ENCODE measurements around the gene RPLP1.

Gene RPLP1

DNA sequence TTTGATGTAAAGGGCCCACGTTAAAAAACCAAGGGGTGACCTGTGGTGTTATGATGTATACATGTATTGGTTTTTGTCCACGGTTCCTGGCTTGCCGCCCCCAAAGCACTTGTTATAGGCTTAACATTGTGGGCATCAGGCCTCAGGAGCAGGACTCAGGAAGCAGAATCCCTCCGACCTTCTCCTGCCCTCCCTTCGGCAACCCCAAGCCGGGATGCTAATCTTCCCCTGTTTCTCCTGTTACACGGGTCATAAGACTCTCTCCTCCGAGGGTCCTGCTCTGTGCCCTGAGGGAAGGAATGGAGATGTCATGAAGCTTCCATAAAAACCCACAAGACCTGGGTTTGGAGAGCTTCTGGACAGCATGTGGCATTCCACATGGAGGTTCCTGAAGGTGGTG, 48.8 kb downstream of the RPLP1 start:
- no peak overlapping the region for H3K9ac ChIP-seq (ENCODE audit: low read length)
- H3K27me3 ChIP-seq (replicated peaks; ENCODE audit: control insufficient read depth, insufficient read depth, low read length), result peaks cover 20% of the 10 kb centered on the region
- no peaks in the 10 kb centered on the region for H3K4me1 ChIP-seq (ENCODE audit: control insufficient read depth, insufficient read depth, low read length)
- H3K36me3 ChIP-seq (ENCODE audit: control insufficient read depth, insufficient read depth, low read length, severe bottlenecking), result no peaks in the 10 kb centered on the region
- H3K4me3 ChIP-seq (ENCODE audit: low read length), result no peak overlapping the region
- H3K9me3 ChIP-seq (ENCODE audit: control insufficient read depth, low read length), result no peaks in the 10 kb centered on the region
- no peak for DNase-seq (ENCODE audit: low read depth)

DNA sequence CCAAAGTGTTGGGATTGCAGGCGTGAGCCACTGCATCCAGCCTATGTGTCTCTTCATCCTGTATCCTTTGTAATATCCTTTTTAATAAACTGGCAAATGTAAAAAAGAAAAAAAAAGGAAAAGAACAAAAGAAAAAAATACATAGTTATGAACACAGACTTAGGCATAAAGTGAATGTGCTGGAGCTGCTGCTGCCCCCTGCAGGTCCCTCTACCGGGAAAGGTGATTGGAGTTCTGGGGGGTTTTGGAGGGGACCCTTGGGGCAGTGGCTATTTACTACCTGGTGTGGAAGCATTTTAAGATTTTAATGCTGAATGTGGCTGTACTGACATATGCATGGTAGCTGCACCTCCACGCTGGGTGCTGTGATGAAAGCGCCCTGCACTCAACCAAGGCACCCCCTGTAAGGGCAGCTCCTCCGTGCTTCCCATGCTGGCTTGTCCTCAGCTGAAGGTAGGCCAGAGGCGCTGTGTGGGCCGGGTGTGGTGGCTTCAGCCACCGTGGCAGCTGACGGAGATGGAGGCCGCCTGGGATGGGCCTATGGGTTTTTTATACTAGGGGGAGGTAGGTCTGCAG, 49.9 kb downstream of the RPLP1 start:
- Histone ChIP-seq H3K27me3 (replicated peaks; ENCODE audit: control insufficient read depth, insufficient read depth, low read length) (peaks cover 20% of the 10 kb centered on the region), H3K36me3 (ENCODE audit: control insufficient read depth, insufficient read depth, low read length, severe bottlenecking) (no peaks in the 10 kb centered on the region), H3K4me3 (ENCODE audit: low read length) (no peak overlapping the region), H3K9ac (ENCODE audit: low read length) (no peak overlapping the region), H3K4me1 (ENCODE audit: control insufficient read depth, insufficient read depth, low read length) (no peaks in the 10 kb centered on the region), H3K9me3 (ENCODE audit: control insufficient read depth, low read length) (no peaks in the 10 kb centered on the region)
- no peak for DNase-seq (ENCODE audit: low read depth)

DNA sequence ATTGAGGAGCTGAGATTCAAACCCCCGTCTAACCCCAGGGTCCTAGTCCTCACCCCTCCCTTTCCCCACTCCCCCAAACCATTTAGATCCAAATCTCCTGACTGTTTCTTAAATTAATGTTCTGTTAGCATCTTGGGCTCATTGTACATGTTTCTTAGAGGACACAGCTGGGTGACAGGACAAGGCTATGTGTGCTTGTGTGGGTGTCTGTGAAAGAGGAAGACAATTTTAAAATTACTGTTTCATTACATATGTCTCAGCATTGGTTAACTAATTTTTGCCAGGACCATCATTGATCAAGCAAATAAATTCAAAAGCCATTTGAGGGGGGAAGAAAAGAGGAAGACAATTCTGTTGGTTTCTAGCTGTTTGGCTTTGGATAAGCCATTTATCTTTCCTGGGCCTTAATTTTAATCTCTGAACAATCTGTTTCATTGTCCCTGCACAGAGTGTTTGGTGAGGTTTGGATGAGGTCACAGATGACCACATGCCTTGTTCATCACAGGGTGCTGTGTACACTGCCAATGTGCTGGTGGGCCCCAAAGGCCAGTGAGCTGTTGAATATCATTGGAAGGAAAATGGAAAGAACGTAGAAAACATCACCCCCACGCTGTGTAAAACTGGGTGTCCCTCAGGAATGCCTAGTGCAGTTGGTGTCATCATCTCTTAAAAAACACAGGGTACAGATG, 51.9 kb downstream of the RPLP1 start:
- Histone ChIP-seq H3K4me1 (ENCODE audit: control insufficient read depth, insufficient read depth, low read length) (peaks cover 14% of the 10 kb centered on the region), H3K36me3 (ENCODE audit: control insufficient read depth, insufficient read depth, low read length, severe bottlenecking) (no peaks in the 10 kb centered on the region), H3K9me3 (ENCODE audit: control insufficient read depth, low read length) (no peaks in the 10 kb centered on the region), H3K9ac (ENCODE audit: low read length) (no peak overlapping the region), H3K27me3 (replicated peaks; ENCODE audit: control insufficient read depth, insufficient read depth, low read length) (peaks cover 15% of the 10 kb centered on the region), H3K4me3 (ENCODE audit: low read length) (no peak overlapping the region)
- DNase-seq (ENCODE audit: low read depth), result no peak
